Measurements from ENCODE around the gene TIMM44. TPM values are rescaled to one million over a fixed set of nuclear protein-coding genes. Genes with fewer than 3 reads are reported as not detected.

Gene TIMM44
- total and polyA plus RNA-seq, 2 donors (not counting 3 experiments of a cell fraction or from before 2014, with no cell fraction given): 61.5 to 64.3 TPM

DNA sequence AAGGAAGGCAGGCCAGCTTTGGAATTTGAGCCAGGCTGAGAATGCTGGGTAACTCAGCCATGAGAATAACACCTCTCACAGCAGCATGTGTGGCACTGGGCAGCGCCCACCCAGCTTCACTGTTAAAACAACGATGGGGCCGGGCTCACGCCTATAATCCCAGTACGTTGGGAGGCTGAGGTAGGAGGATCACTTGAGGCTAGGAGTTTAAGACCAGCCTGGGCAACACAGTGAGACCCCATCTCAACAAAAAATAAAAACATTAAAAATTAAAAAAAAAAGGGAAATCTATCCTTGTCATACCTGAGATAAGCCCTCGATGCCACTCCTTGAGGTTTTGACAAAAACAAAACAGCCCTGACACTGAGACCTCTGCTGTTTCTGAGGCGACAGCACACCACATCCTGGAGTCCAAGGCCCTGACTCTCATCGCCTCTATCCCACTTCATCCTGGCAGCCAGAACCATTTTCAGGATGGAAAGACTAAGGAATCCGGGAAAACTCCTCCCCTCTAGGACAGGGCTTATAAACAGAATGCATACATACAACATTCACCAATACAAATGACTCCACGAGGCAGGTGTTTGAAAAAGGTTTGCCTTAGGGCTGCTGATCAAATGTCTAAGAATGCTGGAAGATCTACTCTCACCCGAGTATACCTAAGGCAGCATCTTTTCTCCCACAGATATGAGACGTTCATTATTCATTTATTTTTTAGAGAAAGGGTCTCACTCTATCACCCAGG, 22.6 kb upstream of the TIMM44 start:
- DNase-seq (ENCODE audit: low read depth, low spot score) (no peak), FAIRE-seq (no peak)
- TF ChIP-seq, protein P1, sequence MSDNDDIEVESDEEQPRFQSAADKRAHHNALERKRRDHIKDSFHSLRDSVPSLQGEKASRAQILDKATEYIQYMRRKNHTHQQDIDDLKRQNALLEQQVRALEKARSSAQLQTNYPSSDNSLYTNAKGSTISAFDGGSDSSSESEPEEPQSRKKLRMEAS (IDR thresholded peaks at IDR 0.05; ENCODE audit: insufficient read depth, insufficient read length): no peak
- TF ChIP-seq POLR2AphosphoS5 (IDR thresholded peaks at IDR 0.05; ENCODE audit: insufficient read depth, low read depth, low read length): no peak
- Histone ChIP-seq H3K9me1 (replicated peaks; ENCODE audit: control insufficient read depth, extremely low read depth, insufficient read depth, low read length) (no peaks in the 10 kb centered on the region), H3K9me3 (replicated peaks; ENCODE audit: control insufficient read depth, insufficient read depth, low read length) (no peaks in the 10 kb centered on the region), H3K4me3 (replicated peaks in 1 of 3; ENCODE audit: insufficient read depth in 1 of 3, low read depth in 1 of 3, low read length in 3 of 3) (no peak overlapping the region), H3K36me3 (ENCODE audit: control insufficient read depth in 2 of 2, extremely low read depth in 1 of 2, insufficient read depth in 2 of 2, low read length in 2 of 2) (peaks cover 27 to 46% of the 10 kb centered on the region in 2 experiments), H3K4me2 (ENCODE audit: insufficient read depth, low read length) (no peak overlapping the region), H3K9ac (replicated peaks; ENCODE audit: extremely low read depth, insufficient read depth, low read length) (no peak overlapping the region), H3K27ac (ENCODE audit: insufficient read depth, low read depth, low read length) (no peak overlapping the region), H3K27me3 (ENCODE audit: control insufficient read depth in 2 of 2, insufficient read depth in 2 of 2, low read length in 2 of 2) (no peaks in the 10 kb centered on the region), H3K79me2 (ENCODE audit: control insufficient read depth, insufficient read depth, low read length) (no peaks in the 10 kb centered on the region), H4K20me1 (replicated peaks; ENCODE audit: control insufficient read depth, extremely low read depth, insufficient read depth, low read length) (no peaks in the 10 kb centered on the region), H2AFZ (ENCODE audit: low read depth, low read length) (no peak overlapping the region), H3K4me1 (ENCODE audit: control insufficient read depth, extremely low read depth, insufficient read depth, low read length) (no peaks in the 10 kb centered on the region)
- dilution Hi-C loops (cut with MboI; ENCODE audit: extremely low pct_ligation_motif_present, low sequenced_read_pairs) (no loop called here), intact Hi-C loops (cut with micrococcal nuclease) (no loop called here)
- BruUV-seq (replicated peaks): no TSS peak
- CTCF ChIA-PET: interaction anchor here (1.5 kb wide), 1 partner anchor 22 kb away, joined by 5 read pairs; no protein-coding TSS in a partner anchor
- POLR2A ChIA-PET: no interaction called here

DNA sequence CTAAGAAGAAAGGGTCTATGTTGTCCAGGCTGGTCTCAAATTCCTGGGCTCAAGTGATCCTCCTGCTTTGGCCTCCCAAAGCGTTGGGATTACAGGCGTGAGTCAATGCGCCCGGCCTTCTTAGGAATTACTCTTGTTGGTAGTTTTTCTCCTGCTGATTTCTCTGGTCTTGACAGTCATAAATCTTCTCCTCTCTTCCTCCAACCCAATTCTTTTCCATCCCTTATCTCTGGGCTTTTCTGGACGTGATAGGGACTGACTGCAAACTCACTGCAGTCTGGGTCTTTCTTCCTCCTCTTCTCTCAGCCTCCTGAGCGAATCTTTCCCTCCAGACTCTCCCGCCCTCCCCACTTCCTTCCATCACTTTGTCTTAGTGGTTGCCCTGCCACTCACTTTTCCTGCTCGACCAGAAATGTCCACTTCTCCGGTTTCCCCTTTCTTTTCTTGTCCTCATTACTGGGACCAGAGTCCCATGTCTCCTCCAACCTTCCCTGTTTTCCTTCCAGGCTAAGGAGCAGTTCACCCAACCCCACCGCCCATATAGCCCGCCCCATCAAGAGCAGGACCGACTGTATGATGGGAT, 21.9 kb upstream of the TIMM44 start:
- Histone ChIP-seq H3K27me3 (ENCODE audit: control insufficient read depth in 2 of 2, insufficient read depth in 2 of 2, low read length in 2 of 2) (no peaks in the 10 kb centered on the region), H3K4me3 (replicated peaks in 1 of 3; ENCODE audit: insufficient read depth in 1 of 3, low read depth in 1 of 3, low read length in 3 of 3) (no peak overlapping the region), H3K36me3 (ENCODE audit: control insufficient read depth in 2 of 2, extremely low read depth in 1 of 2, insufficient read depth in 2 of 2, low read length in 2 of 2) (peaks cover 27 to 50% of the 10 kb centered on the region in 2 experiments), H3K4me1 (ENCODE audit: control insufficient read depth, extremely low read depth, insufficient read depth, low read length) (no peaks in the 10 kb centered on the region), H3K9me3 (replicated peaks; ENCODE audit: control insufficient read depth, insufficient read depth, low read length) (no peaks in the 10 kb centered on the region), H3K9ac (replicated peaks; ENCODE audit: extremely low read depth, insufficient read depth, low read length) (no peak overlapping the region), H3K27ac (ENCODE audit: insufficient read depth, low read depth, low read length) (no peak overlapping the region), H3K79me2 (ENCODE audit: control insufficient read depth, insufficient read depth, low read length) (no peaks in the 10 kb centered on the region), H3K4me2 (ENCODE audit: insufficient read depth, low read length) (no peak overlapping the region), H2AFZ (ENCODE audit: low read depth, low read length) (no peak overlapping the region), H3K9me1 (replicated peaks; ENCODE audit: control insufficient read depth, extremely low read depth, insufficient read depth, low read length) (no peaks in the 10 kb centered on the region), H4K20me1 (replicated peaks; ENCODE audit: control insufficient read depth, extremely low read depth, insufficient read depth, low read length) (no peaks in the 10 kb centered on the region)
- ChIA-PET POLR2A (no interaction called here), CTCF (no interaction called here)
- FAIRE-seq (no peak), DNase-seq (ENCODE audit: low read depth, low spot score) (no peak)
- intact Hi-C loops (cut with micrococcal nuclease): no loop called here
- dilution Hi-C loops (cut with MboI; ENCODE audit: extremely low pct_ligation_motif_present, low sequenced_read_pairs): no loop called here
- no TSS peak for BruUV-seq (replicated peaks)
- TF ChIP-seq POLR2AphosphoS5 (IDR thresholded peaks at IDR 0.05; ENCODE audit: insufficient read depth, low read depth, low read length) (no peak), FOS (IDR thresholded peaks at IDR 0.05; ENCODE audit: borderline replicate concordance, insufficient read depth, low read length) (no peak), EZH2 (IDR thresholded peaks at IDR 0.05; ENCODE audit: borderline replicate concordance, low read depth, low read length, severe bottlenecking) (no peak), POLR2A (IDR thresholded peaks at IDR 0.05; ENCODE audit: low read depth, low read length) (no peak)
